GM18526 (cell line): ENCODE results near the gene HTR1E.

Experiments
- POLR2A ChIP-seq: IDR thresholded peaks from 3 replicates; pipeline ENCODE4 v1.6.1; 2011; ENCODE audit not compliant: insufficient read length; ENCODE audit errors: extremely low read depth

Gene HTR1E

DNA sequence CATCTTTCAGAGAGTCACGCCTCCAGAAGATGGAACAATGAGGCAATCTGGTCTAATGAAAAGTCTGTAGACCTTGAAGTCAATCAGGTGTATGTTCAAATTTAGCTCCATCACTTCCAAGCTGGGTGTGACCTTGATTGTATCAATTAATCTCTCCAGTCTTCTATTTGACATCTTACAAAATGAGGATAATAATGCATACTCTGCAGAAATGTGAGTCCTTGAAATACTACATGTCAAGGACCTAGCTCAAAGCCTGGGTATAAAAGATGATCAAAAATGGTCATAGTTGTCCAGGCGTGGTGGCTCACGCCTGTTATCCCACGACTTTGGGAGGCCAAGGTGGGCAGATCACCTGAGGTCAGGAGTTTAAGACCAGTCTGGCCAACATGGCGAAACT is 127.8 kb downstream of the HTR1E start:
- no peak for TF ChIP-seq POLR2A
